SK-N-MC (cell line): Measurements from ENCODE around the gene GSTM1.

Experiments used
- DNase-seq: peaks from one replicate; pipeline ENCODE4 v3.0.0-alpha.2; 2011; ENCODE audit warnings: low read depth, low spot score
- H3K27ac ChIP-seq: fragments of 200-600 bp; sonication (generic); 2 replicates; pipeline ENCODE4 v1.5.1; 2016; ENCODE audit warnings: mixed run types
- H3K36me3 ChIP-seq: fragments of 200-600 bp; sonication (generic); 2 replicates; pipeline ENCODE4 v1.6.1; 2017; ENCODE audit warnings: antibody characterized with exemption, low read length, mixed read lengths; ENCODE audit not compliant: insufficient read depth
- H3K4me3 ChIP-seq: fragments of 200-600 bp; sonication (generic); 2 replicates; pipeline ENCODE4 v1.5.1; 2016
- H3K9ac ChIP-seq: fragments of 200-600 bp; sonication (generic); 2 replicates; pipeline ENCODE4 v1.8.0; 2017; ENCODE audit warnings: mixed run types, mixed read lengths; ENCODE audit not compliant: insufficient read length
- H3K9me3 ChIP-seq: fragments of 200-600 bp; sonication (generic); 2 replicates; pipeline ENCODE4 v1.6.1; 2017; ENCODE audit warnings: low read depth, mild to moderate bottlenecking, antibody characterized with exemption, low read length, moderate library complexity, mixed read lengths
- EZH2 ChIP-seq: fragments of 200-600 bp; sonication (generic); IDR thresholded peaks from one replicate; pipeline ENCODE4 v1.6.1; 2017; ENCODE audit warnings: antibody characterized with exemption
- FOXP2 ChIP-seq: optimal IDR thresholded peaks from 2 replicates; pipeline ENCODE3; 2011; ENCODE audit warnings: mild to moderate bottlenecking, moderate library complexity; ENCODE audit not compliant: insufficient read depth; ENCODE audit errors: extremely low read length, control extremely low read depth
- POLR2AphosphoS5 ChIP-seq: IDR thresholded peaks from 2 replicates; pipeline ENCODE4 v1.6.1; 2012; ENCODE audit warnings: mild to moderate bottlenecking, low read depth, low read length, borderline replicate concordance

The GSTM1 gene

GRCh38 chr1:109644670-109645069 lies 42.9 kb upstream of the GSTM1 start:
- H3K9me3 ChIP-seq, result no peaks in the 10 kb centered on the region
- H3K4me3 ChIP-seq, result no peak overlapping the region
- H3K27ac ChIP-seq, result no peak overlapping the region
- TF ChIP-seq POLR2AphosphoS5 (no peak), EZH2 (no peak), FOXP2 (no peak)
- H3K36me3 ChIP-seq, result no peaks in the 10 kb centered on the region
- no peak for DNase-seq
- no peak overlapping the region for H3K9ac ChIP-seq

GRCh38 chr1:109649491-109649914 lies 38.1 kb upstream of the GSTM1 start:
- DNase-seq, result no peak
- Histone ChIP-seq H3K9me3 (no peaks in the 10 kb centered on the region), H3K27ac (no peak overlapping the region), H3K9ac (no peak overlapping the region), H3K4me3 (no peak overlapping the region), H3K36me3 (no peaks in the 10 kb centered on the region)
- TF ChIP-seq EZH2 (no peak), FOXP2 (no peak), POLR2AphosphoS5 (no peak)

DNA sequence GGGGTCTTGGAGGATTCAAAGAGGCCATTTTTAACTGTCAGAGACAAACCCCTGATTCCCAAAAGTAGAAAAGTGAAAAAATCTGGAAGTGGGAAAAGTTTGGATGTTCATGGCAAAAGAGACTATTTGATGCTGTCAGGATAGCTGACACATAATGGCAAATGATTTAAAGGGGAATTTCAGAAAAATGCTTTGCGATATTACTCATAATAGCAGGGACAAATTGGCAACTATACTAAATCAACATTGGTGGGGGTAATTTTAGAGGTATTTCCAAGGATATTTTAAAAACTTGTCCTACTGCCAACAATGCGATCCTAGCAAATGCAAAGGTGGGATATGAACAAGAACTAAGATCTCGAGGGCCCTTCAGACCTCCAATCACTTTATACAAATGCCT lies 37.0 kb upstream of the GSTM1 start:
- DNase-seq, result no peak
- Histone ChIP-seq H3K4me3 (no peak overlapping the region), H3K36me3 (no peaks in the 10 kb centered on the region), H3K9ac (no peak overlapping the region), H3K9me3 (no peaks in the 10 kb centered on the region), H3K27ac (no peak overlapping the region)
- TF ChIP-seq POLR2AphosphoS5 (no peak), EZH2 (no peak), FOXP2 (no peak)

- no peak overlapping the region for H3K27ac ChIP-seq
- H3K36me3 ChIP-seq, result no peaks in the 10 kb centered on the region
- no peak overlapping the region for H3K4me3 ChIP-seq
- no peak overlapping the region for H3K9ac ChIP-seq
- TF ChIP-seq EZH2 (no peak), POLR2AphosphoS5 (no peak), FOXP2 (no peak)
- H3K9me3 ChIP-seq, result no peaks in the 10 kb centered on the region
- DNase-seq, result no peak
These were observed 35.2 kb upstream of the GSTM1 start for GRCh38 chr1:109652402-109652801.

DNA sequence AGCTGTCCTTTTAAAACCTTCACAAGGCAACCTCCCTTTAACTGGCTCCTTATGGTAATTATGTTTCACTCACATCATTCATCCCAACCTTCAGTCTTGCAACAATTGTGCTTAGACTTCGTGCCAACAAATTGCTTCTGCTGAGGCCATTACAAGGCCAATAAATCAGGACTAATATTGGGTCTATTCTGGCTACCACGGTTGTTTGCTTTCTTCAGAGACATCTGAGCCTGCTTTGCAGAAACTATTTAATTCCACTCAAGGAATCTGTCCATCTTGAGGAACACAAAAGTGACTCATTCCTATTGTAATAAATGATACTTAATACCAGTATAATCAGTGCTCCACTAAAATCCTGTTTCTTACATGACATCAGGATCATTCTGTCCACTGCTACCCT lies 34.3 kb upstream of the GSTM1 start:
- no peak overlapping the region for H3K27ac ChIP-seq
- no peak overlapping the region for H3K4me3 ChIP-seq
- H3K36me3 ChIP-seq, result no peaks in the 10 kb centered on the region
- no peak for TF ChIP-seq FOXP2
- TF ChIP-seq POLR2AphosphoS5, result no peak
- TF ChIP-seq EZH2, result no peak
- DNase-seq, result no peak
- H3K9ac ChIP-seq, result no peak overlapping the region
- no peaks in the 10 kb centered on the region for H3K9me3 ChIP-seq

DNA sequence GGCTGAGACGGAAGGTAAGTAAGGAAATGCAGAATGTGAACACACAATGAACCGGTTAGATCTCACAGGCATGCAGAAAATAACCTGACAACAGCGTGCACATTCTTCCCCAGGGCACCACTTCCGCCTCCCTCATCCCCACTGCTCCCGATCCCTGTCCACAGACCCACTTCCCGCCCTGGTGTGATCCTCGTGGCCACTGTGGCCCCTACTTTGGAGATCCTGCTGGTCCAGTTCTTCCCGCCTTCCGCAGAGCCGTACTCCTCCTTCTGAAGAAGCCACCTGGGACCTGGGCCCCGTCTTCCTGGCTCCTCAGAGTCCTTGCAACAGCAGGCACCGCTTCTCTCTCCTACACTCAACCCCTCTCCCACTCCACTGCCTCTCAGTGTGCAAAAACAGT lies 33.1 kb upstream of the GSTM1 start:
- Histone ChIP-seq H3K36me3 (no peaks in the 10 kb centered on the region), H3K27ac (peak overlapping the region; percentile 70; the same call in 1 of the 2 replicates)
- no peak for DNase-seq

DNA sequence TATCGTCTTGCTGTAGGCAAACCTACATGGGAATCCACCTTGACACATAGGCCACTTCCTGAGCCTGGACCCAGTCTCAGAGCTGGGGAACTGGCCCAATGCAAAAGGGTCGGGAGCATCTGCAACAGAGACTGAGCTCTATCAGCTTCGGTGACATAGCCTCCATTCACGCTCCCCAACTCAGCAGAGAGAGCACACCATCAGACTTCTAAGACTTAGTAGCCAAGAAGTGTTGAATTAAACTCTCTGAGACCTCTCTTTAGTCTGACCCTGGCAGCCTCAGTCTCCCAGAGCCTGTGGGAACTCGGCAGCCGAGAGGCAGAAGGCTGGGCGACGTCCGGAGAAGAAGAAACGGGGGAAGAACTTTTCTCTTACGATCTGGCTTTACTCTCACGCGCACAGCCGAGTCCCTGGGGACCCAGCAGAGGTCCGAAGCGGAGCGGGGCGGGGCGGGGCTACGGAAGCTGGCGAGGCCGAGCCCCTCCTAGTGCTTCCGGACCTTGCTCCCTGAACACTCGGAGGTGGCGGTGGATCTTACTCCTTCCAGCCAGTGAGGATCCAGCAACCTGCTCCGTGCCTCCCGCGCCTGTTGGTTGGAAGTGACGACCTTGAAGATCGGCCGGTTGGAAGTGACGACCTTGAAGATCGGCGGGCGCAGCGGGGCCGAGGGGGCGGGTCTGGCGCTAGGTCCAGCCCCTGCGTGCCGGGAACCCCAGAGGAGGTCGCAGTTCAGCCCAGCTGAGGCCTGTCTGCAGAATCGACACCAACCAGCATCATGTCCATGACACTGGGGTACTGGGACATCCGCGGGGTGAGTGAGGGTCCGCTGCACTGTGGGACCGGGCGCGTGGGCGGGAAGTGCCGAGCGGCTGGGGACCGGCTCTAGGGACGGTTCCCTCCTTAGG lies 31.8 kb upstream of the GSTM1 start, which contains the start of gene GSTM4:
TSS of gene GSTM4 (plus strand) at position 485 of the 905 bp plus-strand sequence. CDS start at position 776, 291 bp downstream.
- TF ChIP-seq EZH2 (no peak), POLR2AphosphoS5 (peak; percentile 50; the same call in 1 of the 2 replicates)
- peak within 1 kb of the TSS; percentile 79 for H3K9ac ChIP-seq
- 0 out of 2 replicates have a peak within 1 kb of the TSS, but pooled peaks have one; percentile 36 for H3K27ac ChIP-seq

More for the DNA sequence above, 33.1 kb upstream of the GSTM1 start:
- TF ChIP-seq POLR2AphosphoS5 (no peak), FOXP2 (no peak), EZH2 (no peak)
- H3K9me3 ChIP-seq, result no peaks in the 10 kb centered on the region
- H3K4me3 ChIP-seq, result no peak overlapping the region
- H3K9ac ChIP-seq, result no peak overlapping the region

GRCh38 chr1:109657395-109657794 lies 30.2 kb upstream of the GSTM1 start:
- no peaks in the 10 kb centered on the region for H3K9me3 ChIP-seq
- H3K36me3 ChIP-seq, result no peaks in the 10 kb centered on the region
- no peak overlapping the region for H3K4me3 ChIP-seq
- TF ChIP-seq POLR2AphosphoS5, result no peak
- TF ChIP-seq FOXP2, result no peak
- no peak for TF ChIP-seq EZH2
- no peak overlapping the region for H3K27ac ChIP-seq
- DNase-seq, result no peak
- no peak overlapping the region for H3K9ac ChIP-seq

More for the DNA sequence above, 31.8 kb upstream of the GSTM1 start, which contains the start of gene GSTM4:
- no peaks in the 10 kb centered on the region for H3K36me3 ChIP-seq
- no peaks in the 10 kb centered on the region for H3K9me3 ChIP-seq
- DNase-seq, result no peak
- H3K4me3 ChIP-seq, result peak within 1 kb of the TSS; percentile 78
